RCC 7860 (cell line): ENCODE data around the gene RAB30.
"Not testable (repeated sequence)": the region's sequence is repeated elsewhere in the genome, so short reads cannot be mapped to it uniquely, and the experiment has no call there.

Source experiments
- DNase-seq: peaks from one replicate; pipeline ENCODE4 v3.0.0-alpha.2; 2015; ENCODE audit warnings: low spot score
- FAIRE-seq: peaks from 2 replicates; lab custom pipeline; 2012; peaks lifted over from hg19 to GRCh38; lab: Jason Lieb, UNC

Gene RAB30

DNA sequence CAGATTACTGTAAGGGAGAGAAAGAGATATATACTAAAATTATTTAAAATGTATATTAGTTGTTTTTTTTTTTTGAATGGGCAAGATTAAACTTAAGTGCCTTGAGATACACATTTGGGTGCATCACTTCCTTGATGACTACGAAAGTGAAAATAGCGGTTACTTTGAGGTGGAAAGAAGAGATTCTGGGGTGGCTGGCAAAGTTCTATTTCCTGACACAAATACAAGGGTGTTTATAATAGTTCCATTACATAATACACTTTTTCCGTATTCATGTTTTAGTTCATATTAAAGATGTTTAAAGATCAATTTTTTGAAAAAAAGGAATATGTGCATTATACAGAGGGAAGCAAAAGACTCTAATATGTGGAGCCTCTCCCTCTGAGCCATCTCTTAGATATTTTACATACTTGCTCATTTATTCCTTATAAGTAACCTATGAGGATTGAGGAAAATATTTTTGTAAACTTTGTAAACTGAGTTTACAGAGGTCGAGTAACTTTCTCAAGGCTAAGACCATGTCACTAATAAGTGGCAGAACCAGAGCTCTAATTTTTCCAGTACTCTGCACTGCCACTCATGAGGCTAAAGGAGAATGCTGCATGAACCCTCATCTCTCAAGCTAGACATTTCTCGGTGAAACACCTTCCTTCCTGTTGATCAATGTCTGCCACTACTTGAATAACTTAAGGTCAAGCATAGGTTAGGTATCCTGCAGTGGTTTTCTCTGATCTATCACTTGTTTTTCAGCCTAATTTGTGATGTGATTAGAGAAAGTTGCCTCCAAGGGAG is 111.5 kb downstream of the RAB30 start:
- DNase-seq (no peak), FAIRE-seq (no peak)

DNA sequence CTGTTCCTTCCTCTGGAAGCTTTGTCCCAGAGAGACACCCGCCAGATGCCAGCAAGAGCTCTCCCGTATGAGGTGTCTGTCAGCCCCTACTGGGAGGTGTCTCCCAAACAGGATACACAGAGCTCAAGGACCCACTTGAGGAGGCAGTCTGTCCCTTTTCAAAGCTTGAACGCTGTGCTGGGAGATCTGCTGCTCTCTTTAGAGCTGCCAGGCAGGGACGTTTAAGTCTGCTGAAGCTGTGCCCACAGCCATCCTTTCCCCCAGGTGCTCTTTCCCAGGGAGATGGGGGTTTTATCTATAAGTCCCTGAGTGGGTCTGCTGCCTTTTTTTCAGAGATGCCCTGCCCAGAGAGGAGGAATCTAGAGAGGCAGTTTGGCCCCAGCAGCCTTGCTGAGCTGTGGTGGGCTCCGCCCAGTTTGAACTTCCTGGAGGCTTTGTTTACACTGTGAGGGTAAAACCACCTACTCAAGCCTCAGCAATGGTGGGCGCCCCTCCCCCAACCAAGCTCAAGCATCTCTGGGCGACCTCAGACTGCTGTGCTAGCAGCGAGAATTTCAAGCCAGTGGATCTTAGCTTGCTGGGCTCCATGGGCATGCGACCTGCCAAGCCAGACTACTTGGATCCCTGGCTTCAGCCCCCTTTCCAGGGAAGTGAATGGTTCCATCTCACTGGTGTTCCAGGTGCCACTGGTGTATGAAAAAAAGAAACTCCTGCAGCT is 115.8 kb downstream of the RAB30 start:
- FAIRE-seq, DNase-seq: not testable (repeated sequence)

DNA sequence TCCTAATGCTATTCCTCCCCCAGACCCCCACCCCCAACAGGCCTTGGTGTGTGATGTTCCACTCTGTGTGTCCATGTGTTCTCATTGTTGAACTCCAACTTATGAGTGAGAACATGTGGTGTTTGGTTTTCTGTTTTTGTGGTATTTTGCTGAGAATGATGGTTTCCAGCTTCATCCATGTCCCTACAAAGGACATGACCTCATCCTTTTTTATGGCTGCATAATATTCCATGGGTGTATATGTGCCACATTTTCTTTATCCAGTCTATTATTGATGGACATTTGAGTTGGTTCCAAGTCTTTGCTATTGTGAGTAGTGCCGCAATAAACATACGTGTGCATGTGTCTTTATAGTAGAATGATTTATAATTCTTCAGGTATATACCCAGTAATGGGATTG is 121.2 kb downstream of the RAB30 start:
- not testable (repeated sequence) for FAIRE-seq, DNase-seq

DNA sequence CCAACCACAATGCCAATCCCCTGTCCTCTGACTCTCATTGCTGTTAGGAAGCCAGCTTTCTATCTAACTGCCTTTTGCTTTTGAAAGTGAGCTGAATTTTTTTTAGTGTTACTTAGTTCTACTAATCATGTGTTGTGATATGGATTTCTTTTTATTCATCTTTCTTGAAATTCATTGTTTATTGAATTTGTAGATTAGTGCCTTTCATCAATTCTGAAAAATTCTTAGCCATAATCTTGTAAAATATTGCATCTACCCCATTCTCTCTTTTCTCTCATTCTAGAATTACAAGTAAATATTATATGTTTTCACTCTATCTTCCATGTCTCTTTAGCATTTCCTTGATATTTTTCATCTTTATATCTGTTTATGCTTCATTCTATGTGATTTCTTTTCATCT is 122.3 kb downstream of the RAB30 start:
- DNase-seq (no peak), FAIRE-seq (no peak)

DNA sequence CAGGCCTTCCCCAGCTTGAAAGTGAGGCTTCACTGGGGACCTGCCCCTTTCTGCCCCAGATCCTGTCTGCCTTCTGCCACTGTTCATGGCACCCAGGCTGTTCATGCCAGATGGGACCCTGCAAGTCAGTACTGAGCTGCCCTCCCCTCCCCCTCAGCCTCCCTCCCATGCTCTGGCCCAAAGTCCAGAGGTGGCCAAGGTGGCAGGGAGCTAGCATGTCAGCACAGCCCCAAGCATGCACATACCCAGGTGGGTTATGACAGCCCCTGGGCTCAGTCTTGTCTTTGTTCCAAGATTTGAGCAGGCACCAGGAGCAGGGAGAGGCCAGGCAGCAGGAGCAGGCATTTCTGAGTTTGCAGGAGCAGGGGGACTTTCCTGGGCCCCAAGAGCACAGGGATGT is 126.0 kb downstream of the RAB30 start:
- no peak for FAIRE-seq
- no peak for DNase-seq

DNA sequence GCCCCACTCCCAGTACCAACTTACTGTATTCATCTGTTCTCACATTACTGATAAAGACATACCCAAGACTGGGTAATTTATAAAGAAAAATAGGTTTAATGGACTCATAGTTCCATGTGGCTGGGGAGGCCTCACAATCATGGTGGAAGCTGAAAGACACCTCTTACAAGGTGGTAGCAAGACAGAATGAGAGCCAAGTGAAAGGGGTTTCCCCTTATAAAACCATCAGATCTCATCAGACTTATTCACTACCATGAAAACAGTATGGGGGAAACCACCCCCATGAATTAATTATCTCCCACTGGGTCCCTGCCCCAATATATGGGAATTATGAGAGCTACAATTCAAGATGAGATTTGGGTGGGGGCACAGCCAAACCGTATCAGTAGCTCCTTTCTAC is 126.7 kb downstream of the RAB30 start:
- DNase-seq, FAIRE-seq: not testable (repeated sequence)

DNA sequence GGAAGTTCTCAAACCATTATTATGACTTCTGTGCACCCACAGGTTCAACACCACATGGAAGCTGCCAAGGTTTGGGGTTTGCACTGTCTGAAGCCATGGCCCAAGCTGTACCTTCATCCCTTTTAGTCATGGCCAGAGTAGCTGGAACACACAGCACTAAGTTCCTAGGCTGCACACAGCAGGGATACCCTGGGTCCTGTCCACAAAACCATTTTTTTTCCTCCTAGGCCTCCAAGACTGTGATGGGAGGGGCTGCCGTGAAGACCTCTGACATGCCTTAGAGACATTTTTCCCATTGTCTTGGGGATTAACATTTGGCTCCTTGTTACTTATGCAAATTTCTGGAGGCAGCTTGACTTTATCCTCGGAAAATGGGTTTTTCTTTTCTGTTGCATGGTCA is 127.5 kb downstream of the RAB30 start:
- no peak for FAIRE-seq
- DNase-seq: no peak

DNA sequence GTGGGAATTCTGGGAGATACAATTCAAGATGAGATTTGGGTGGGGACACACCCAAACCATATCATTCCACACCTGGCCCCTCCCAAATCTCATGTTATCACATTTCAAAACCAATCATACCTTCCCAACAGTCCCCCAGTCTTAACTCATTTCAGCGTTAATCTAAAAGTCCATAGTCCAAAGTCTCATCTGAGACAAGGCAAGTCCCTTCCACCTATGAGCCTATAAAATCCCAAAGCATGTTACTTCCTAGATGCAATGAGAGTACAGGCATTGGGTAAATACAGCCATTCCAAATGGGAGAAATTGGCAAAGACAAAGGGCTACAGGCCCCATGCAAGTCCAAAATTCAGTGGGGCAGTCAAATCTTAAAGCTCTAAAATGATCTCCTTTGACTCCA is 128.3 kb downstream of the RAB30 start:
- not testable (repeated sequence) for DNase-seq, FAIRE-seq

DNA sequence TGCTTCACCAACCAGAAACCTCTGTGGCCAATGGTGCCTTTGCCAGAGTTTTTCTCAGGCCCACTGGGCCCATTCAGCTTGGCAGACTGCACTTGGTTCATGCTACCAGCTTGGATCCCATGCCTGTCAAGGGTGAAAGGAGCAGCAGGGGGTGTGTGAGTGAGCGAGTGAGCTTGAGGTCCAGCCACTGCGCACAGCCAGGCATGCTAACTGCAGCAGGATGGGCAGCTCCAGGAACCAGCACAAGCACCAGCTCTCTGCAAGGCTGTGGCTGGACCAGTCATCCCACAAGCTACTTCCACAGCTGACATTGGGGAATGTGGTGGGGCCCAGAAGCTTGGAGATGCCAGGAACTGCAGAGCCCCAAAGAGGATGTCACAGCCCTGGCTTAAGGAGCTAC is 129.3 kb downstream of the RAB30 start:
- DNase-seq (no peak), FAIRE-seq (no peak)

DNA sequence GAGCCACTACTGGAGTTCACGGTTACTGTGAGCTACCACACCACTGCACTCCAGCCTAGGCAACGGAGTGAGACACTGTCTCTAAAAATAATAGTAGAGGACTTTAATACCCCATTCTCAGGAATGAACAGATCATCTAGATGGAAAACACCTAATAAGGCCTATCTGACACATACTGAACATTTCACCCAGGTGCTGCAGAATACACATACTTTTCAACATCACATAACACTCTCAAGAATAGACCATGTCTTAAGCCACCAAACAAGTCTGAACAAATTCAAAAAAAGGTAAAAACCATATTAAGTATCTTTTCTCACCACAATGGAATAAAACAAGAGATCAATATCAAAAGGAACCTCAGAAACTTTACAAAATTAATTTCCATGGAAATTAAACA is 132.2 kb downstream of the RAB30 start:
- DNase-seq: no peak
- no peak for FAIRE-seq

DNA sequence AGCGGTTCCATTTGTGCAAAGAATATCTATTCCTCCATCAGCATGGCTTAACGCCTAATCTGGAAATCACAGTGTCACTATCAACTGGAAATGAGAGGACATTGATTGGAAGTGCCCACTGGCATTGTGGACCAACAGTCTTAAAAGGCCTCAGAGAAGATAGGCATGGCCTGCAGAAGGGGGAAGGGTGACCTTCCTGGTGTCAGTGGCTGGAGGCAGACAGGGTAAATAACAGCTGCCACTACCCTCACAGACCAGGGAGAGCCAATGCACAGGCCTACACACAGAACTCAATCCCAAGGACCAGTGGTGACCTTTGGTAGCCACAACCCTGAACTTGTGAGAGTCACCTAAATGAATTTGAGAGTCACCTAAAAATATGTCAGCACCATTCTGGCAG is 134.1 kb downstream of the RAB30 start:
- no peak for DNase-seq
- FAIRE-seq: no peak

DNA sequence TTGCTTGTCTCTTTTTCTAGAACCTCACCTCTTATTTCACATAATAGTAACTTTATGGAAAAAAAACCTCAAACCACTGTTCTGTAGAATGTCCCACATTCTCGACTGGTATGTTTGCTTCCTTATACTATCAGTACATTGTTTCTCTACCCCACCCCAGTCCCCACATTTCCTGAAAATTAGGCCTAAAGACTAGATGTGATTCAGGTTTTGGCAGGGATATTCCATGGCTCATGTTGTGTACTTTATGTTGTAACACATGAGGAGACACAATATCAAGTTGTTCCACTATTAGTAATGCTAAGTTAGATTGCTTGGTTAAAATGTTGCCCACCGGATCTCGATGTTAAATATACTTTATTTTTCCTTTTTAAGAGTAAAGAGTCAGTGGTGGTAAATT is 135.4 kb downstream of the RAB30 start:
- DNase-seq (no peak), FAIRE-seq (no peak)

DNA sequence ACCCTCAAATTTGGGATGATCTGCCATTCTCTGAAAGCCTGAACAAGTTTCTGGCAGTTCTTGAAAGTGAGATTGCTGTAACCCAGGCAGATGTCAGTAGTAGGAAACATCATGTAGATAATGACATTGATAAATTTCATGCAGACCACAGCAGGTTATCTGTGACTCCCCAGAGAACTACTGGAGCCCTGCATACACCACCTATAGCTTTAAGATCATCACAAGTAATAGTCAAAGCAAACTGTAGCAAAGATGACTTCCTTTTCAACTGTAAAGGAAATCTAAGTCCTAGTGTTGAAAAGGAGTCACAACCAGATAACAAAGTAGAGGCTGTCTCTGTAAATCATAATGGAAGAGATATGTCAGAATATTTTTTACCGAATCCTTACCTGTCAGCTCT is 139.1 kb downstream of the RAB30 start:
- FAIRE-seq: no peak

DNA sequence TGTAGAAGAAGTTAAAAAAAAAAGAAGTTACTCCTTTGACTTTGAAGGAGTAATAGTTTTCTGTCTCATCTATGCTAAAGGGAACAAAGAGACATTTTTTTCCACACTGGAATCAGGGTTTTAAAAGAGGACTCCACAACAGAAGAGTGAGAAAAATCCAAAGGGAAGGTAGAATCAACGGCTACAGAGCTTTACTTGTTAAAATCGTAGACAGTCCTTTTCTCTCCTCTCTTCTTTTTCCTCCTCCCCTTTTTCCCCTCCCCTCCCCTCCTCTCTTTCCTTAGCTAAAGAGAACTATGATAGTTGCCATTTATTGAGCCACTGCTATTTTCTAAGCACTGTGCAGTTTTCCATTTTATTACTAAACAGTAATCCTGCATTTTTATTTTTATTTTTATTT is 141.0 kb downstream of the RAB30 start:
- FAIRE-seq: no peak
- DNase-seq: no peak

More for the DNA sequence above, 139.1 kb downstream of the RAB30 start:
- no peak for DNase-seq

DNA sequence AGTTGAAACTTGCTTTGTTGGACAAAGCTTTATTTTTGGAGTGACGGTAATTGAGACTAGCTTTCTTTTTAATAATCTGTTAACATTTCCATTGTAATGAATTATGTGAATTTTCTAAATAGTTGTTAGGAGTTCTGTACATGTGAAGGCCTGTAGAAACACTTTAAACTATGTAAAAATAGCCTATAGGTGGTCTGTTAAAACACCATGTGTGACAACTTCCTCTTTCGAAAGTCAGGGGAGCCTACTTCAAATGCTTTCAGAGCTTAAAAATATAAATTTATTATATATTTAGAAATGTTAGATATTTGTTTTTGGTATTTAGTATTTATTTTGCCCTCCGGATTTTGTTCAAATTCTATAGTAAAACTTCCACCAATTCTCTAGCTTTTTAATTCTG is 141.5 kb downstream of the RAB30 start:
- FAIRE-seq: no peak

DNA sequence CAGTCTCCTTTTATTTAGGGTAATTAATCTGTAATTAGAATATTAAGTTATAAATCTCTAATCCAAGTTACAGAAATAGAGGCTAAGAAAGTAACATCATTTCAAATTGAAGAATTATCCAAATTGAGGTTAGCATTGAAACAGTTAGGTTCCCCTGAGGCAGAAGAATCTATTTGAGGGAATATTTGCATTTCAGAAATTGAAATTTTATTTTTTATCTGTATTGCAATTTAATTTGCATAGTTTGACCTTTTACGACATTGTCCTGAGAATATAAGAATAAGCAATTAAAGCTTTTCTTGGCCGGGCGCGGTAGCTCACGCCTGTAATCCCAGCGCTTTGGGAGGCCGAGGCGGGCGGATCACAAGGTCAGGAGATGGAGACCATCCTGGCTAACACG is 142.6 kb downstream of the RAB30 start:
- no peak for DNase-seq
- no peak for FAIRE-seq

More for the DNA sequence above, 141.5 kb downstream of the RAB30 start:
- DNase-seq: no peak

DNA sequence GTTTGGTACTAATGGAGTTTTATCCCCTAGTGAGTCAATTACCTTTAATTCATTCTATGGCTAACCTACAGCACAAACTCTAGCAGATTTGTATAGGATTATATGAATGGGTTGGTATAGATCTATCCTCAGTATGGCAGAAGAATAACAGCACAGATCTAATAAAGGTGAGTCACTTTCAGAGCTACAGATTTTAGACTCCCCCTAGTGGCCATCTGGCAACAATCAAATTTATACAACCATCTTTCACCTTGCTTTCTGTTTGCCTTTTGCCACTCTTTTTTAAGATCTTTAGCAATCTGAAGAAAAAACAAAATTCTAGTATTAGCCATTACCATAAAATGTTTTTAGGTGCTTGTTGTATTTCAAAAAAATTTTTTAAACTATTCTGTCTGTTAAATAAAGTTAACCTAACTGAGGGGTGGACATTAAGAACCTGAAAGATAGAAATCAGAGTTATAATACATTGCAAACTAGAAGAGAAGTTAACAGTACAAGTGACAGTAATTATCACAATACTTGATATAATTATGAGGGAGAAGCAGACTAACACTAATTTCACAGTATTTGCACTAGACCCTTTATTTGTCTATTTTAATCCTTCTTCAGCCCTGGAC is 144.3 kb downstream of the RAB30 start:
- DNase-seq: peak; percentile 55
- peak; percentile 76 for FAIRE-seq

DNA sequence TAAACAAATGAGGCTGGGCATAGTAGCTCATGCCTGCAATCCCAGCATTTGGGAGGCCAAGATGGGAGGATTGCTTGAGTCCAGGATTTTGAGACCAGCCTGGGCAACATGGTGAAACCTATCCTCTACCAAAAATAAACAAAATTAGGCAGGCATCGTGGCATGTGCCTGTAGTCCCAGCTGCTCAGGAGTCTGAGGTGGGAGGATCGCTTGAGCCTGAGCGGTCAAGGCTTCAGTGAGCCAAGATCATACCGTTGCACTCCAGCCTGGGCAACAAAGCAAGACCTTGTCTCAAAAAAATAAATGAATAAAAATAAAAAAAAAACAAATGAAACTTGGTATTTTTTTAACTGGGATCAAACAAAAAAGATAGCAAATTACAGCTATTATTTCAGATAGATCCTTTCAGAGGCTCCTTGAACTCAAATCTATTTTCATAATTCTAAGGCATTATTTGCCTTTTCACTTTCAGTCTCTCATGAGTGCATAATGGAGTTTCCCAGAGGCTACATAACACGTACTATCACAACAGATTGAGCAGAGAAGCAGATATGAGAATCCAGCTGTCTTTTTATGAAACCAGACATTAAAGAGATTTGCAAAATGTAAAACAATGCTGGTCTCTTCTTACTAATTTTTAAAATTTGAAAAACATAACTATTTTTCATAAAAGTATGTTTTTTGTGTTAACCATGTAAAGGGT is 147.0 kb downstream of the RAB30 start:
- FAIRE-seq (no peak), DNase-seq (no peak)
